Activated CD4-positive, alpha-beta T cell treated with anti-CD3 and anti-CD28 coated beads for 36 hours (primary cell): ENCODE results near the gene GALNTL6. TPM values are rescaled to one million over a fixed set of nuclear protein-coding genes. Genes with fewer than 3 reads are reported as not detected.

Experiments
- ATAC-seq: fragments of 200-7000 bp; cut with Tn5 transposase; one replicate; pipeline ENCODE4 v1.10.0; 2021; ENCODE audit warnings: mild to moderate bottlenecking, moderate library complexity
- CTCF ChIA-PET: fragments of 350-600 bp; sonication (Branson Sonifier 250); formaldehyde crosslinking; loops from one replicate; lab custom pipeline; 2021; ENCODE audit warnings: antibody characterized with exemption; lab: Charles Lee
- POLR2A ChIA-PET: fragments of 350-600 bp; sonication (Branson Sonifier 250); formaldehyde crosslinking; loops from one replicate; lab custom pipeline; 2021; ENCODE audit warnings: antibody characterized with exemption, inconsistent platforms; lab: Charles Lee
- DNase-seq: peaks from one replicate; pipeline ENCODE4 v3.0.0-alpha.2; 2020
- H3K27ac Mint-ChIP-seq: one replicate; pipeline ENCODE4 v1.8.0; 2021; ENCODE audit warnings: mixed read lengths
- H3K27me3 Mint-ChIP-seq: one replicate; pipeline ENCODE4 v1.8.0; 2021; ENCODE audit warnings: mixed read lengths
- H3K36me3 Mint-ChIP-seq: one replicate; pipeline ENCODE4 v1.8.0; 2021; ENCODE audit warnings: low read depth, mixed read lengths
- H3K4me1 Mint-ChIP-seq: one replicate; pipeline ENCODE4 v1.8.0; 2021; ENCODE audit warnings: mixed read lengths
- H3K4me3 Mint-ChIP-seq: one replicate; pipeline ENCODE4 v1.8.0; 2021; ENCODE audit warnings: mild to moderate bottlenecking, moderate library complexity, mixed read lengths
- H3K9me3 Mint-ChIP-seq: one replicate; pipeline ENCODE4 v1.8.0; 2021; ENCODE audit warnings: low read depth, mixed read lengths
- intact Hi-C, 2 experiments: fragments of 100-400 bp; cut with DNase I in 1 of 2; cut with micrococcal nuclease in 1 of 2; formaldehyde crosslinking; loops; one replicate each; pipeline versions ENCODE4 v1.14.2 to v1.15.1; 2022 to 2024; cut with DNase I, micrococcal nuclease
- total RNA-seq, 2 experiments: library from RNA; stranded (reverse); gene quantifications; one replicate each; pipeline ENCODE4 v1.2.3, GENCODE V29; 2021

The GALNTL6 gene
- total RNA-seq, 2 experiments from 2014 or later, result not detected

- no peak for ATAC-seq
- Mint-ChIP-seq H3K4me1 (no peaks in the 10 kb centered on the region), H3K36me3 (no peaks in the 10 kb centered on the region), H3K27me3 (no peaks in the 10 kb centered on the region), H3K9me3 (peaks cover 14% of the 10 kb centered on the region), H3K4me3 (no peak overlapping the region), H3K27ac (no peak overlapping the region)
- POLR2A ChIA-PET, result interaction anchor here (0.6 kb wide), 1 partner anchor 82 kb away, joined by 5 read pairs; no protein-coding TSS in a partner anchor
- DNase-seq, result no peak
- CTCF ChIA-PET, result no interaction called here
- intact Hi-C loops, result no loop called here
Observed at GRCh38 chr4:172245516-172245915, 432.3 kb downstream of the GALNTL6 start.

- POLR2A ChIA-PET, result no interaction called here
- H3K27ac Mint-ChIP-seq, result no peak overlapping the region
- no peaks in the 10 kb centered on the region for H3K4me1 Mint-ChIP-seq
- intact Hi-C loops, result no loop called here
- H3K4me3 Mint-ChIP-seq, result no peak overlapping the region
- H3K27me3 Mint-ChIP-seq, result no peaks in the 10 kb centered on the region
- peaks cover 10% of the 10 kb centered on the region for H3K9me3 Mint-ChIP-seq
- ATAC-seq, result no peak
- CTCF ChIA-PET, result no interaction called here
- DNase-seq, result no peak
- H3K36me3 Mint-ChIP-seq, result no peaks in the 10 kb centered on the region
Observed at GRCh38 chr4:172253409-172253808, 440.2 kb downstream of the GALNTL6 start.

GRCh38 chr4:172256820-172257219, 443.6 kb downstream of the GALNTL6 start:
- no peaks in the 10 kb centered on the region for H3K4me1 Mint-ChIP-seq
- H3K27ac Mint-ChIP-seq, result no peak overlapping the region
- no peak for ATAC-seq
- peaks cover 3% of the 10 kb centered on the region for H3K9me3 Mint-ChIP-seq
- ChIA-PET CTCF (no interaction called here), POLR2A (no interaction called here)
- H3K36me3 Mint-ChIP-seq, result no peaks in the 10 kb centered on the region
- no peaks in the 10 kb centered on the region for H3K27me3 Mint-ChIP-seq
- intact Hi-C loops, result no loop called here
- no peak overlapping the region for H3K4me3 Mint-ChIP-seq
- no peak for DNase-seq

GRCh38 chr4:172270397-172270796, 457.2 kb downstream of the GALNTL6 start:
- DNase-seq, result no peak
- Mint-ChIP-seq H3K27me3 (no peaks in the 10 kb centered on the region), H3K9me3 (peaks cover 2% of the 10 kb centered on the region), H3K36me3 (no peaks in the 10 kb centered on the region), H3K4me3 (no peak overlapping the region), H3K4me1 (no peaks in the 10 kb centered on the region), H3K27ac (no peak overlapping the region)
- CTCF ChIA-PET, result no interaction called here
- POLR2A ChIA-PET, result no interaction called here
- intact Hi-C loops, result no loop called here
- ATAC-seq, result no peak

GRCh38 chr4:172287117-172287516, 473.9 kb downstream of the GALNTL6 start:
- Mint-ChIP-seq H3K4me1 (no peaks in the 10 kb centered on the region), H3K9me3 (no peaks in the 10 kb centered on the region), H3K27ac (no peak overlapping the region), H3K4me3 (no peak overlapping the region), H3K36me3 (no peaks in the 10 kb centered on the region), H3K27me3 (no peaks in the 10 kb centered on the region)
- ATAC-seq (no peak), DNase-seq (no peak)
- CTCF ChIA-PET, result interaction anchor here (0.6 kb wide), 1 partner anchor 577 kb away, joined by 3 read pairs; no protein-coding TSS in a partner anchor
- intact Hi-C loops, result no loop called here
- POLR2A ChIA-PET, result no interaction called here

- ATAC-seq (no peak), DNase-seq (no peak)
- ChIA-PET CTCF (no interaction called here), POLR2A (interaction anchor here (0.6 to 1.1 kb wide), 2 partner anchors 10 to 15 kb away, joined by 3 read pairs; no protein-coding TSS in a partner anchor)
- Mint-ChIP-seq H3K27ac (no peak overlapping the region), H3K36me3 (no peaks in the 10 kb centered on the region), H3K4me3 (no peak overlapping the region), H3K9me3 (no peaks in the 10 kb centered on the region), H3K4me1 (no peaks in the 10 kb centered on the region), H3K27me3 (no peaks in the 10 kb centered on the region)
- intact Hi-C loops, result no loop called here
Observed at GRCh38 chr4:172305698-172306097, 492.5 kb downstream of the GALNTL6 start.

- H3K27ac Mint-ChIP-seq, result no peak overlapping the region
- H3K36me3 Mint-ChIP-seq, result no peaks in the 10 kb centered on the region
- H3K4me3 Mint-ChIP-seq, result no peak overlapping the region
- no peaks in the 10 kb centered on the region for H3K4me1 Mint-ChIP-seq
- H3K27me3 Mint-ChIP-seq, result no peaks in the 10 kb centered on the region
- no peak for ATAC-seq
- DNase-seq, result no peak
- intact Hi-C loops, result no loop called here
- POLR2A ChIA-PET, result no interaction called here
- no peaks in the 10 kb centered on the region for H3K9me3 Mint-ChIP-seq
- CTCF ChIA-PET, result no interaction called here
Observed at GRCh38 chr4:172308078-172308477, 494.9 kb downstream of the GALNTL6 start.

- intact Hi-C loops, result no loop called here
- H3K27me3 Mint-ChIP-seq, result no peaks in the 10 kb centered on the region
- H3K36me3 Mint-ChIP-seq, result no peaks in the 10 kb centered on the region
- DNase-seq (no peak), ATAC-seq (no peak)
- H3K4me3 Mint-ChIP-seq, result no peak overlapping the region
- no peak overlapping the region for H3K27ac Mint-ChIP-seq
- H3K9me3 Mint-ChIP-seq, result no peaks in the 10 kb centered on the region
- ChIA-PET POLR2A (no interaction called here), CTCF (no interaction called here)
- H3K4me1 Mint-ChIP-seq, result no peaks in the 10 kb centered on the region
Observed at GRCh38 chr4:172311682-172312081, 498.5 kb downstream of the GALNTL6 start.

- intact Hi-C loops, result no loop called here
- DNase-seq (no peak), ATAC-seq (no peak)
- Mint-ChIP-seq H3K4me1 (no peaks in the 10 kb centered on the region), H3K27ac (no peak overlapping the region), H3K9me3 (peaks cover 4% of the 10 kb centered on the region), H3K27me3 (no peaks in the 10 kb centered on the region), H3K4me3 (no peak overlapping the region), H3K36me3 (no peaks in the 10 kb centered on the region)
- POLR2A ChIA-PET, result no interaction called here
- CTCF ChIA-PET, result no interaction called here
Observed at GRCh38 chr4:172323288-172323687, 510.1 kb downstream of the GALNTL6 start.

GRCh38 chr4:172344308-172344938, 531.2 kb downstream of the GALNTL6 start:
- no peak for ATAC-seq
- Mint-ChIP-seq H3K27me3 (no peaks in the 10 kb centered on the region), H3K4me3 (no peak overlapping the region), H3K27ac (no peak overlapping the region), H3K9me3 (no peaks in the 10 kb centered on the region), H3K36me3 (no peaks in the 10 kb centered on the region), H3K4me1 (no peaks in the 10 kb centered on the region)
- ChIA-PET POLR2A (no interaction called here), CTCF (no interaction called here)
- no peak for DNase-seq
- intact Hi-C loops, result no loop called here

GRCh38 chr4:172348426-172348825, 535.2 kb downstream of the GALNTL6 start:
- Mint-ChIP-seq H3K27me3 (no peaks in the 10 kb centered on the region), H3K36me3 (no peaks in the 10 kb centered on the region), H3K9me3 (no peaks in the 10 kb centered on the region), H3K4me1 (no peaks in the 10 kb centered on the region), H3K27ac (no peak overlapping the region), H3K4me3 (no peak overlapping the region)
- POLR2A ChIA-PET, result no interaction called here
- intact Hi-C loops, result no loop called here
- CTCF ChIA-PET, result no interaction called here
- ATAC-seq, result no peak
- DNase-seq, result no peak

GRCh38 chr4:172352356-172352755, 539.2 kb downstream of the GALNTL6 start:
- no peak overlapping the region for H3K27ac Mint-ChIP-seq
- ChIA-PET CTCF (no interaction called here), POLR2A (interaction anchor here (0.6 kb wide), 1 partner anchor 559 kb away, joined by 3 read pairs; no protein-coding TSS in a partner anchor)
- H3K36me3 Mint-ChIP-seq, result no peaks in the 10 kb centered on the region
- intact Hi-C loops, result no loop called here
- ATAC-seq (no peak), DNase-seq (no peak)
- no peak overlapping the region for H3K4me3 Mint-ChIP-seq
- H3K27me3 Mint-ChIP-seq, result no peaks in the 10 kb centered on the region
- H3K9me3 Mint-ChIP-seq, result no peaks in the 10 kb centered on the region
- no peaks in the 10 kb centered on the region for H3K4me1 Mint-ChIP-seq
